ENCODE measurements around the gene NOCT.
A peak's percentile ranks its signal among the peaks of the same experiment; 100 is the strongest.
"Not testable (repeated sequence)": the region's sequence is repeated elsewhere in the genome, so short reads cannot be mapped to it uniquely, and the experiment has no call there.

The NOCT gene

DNA sequence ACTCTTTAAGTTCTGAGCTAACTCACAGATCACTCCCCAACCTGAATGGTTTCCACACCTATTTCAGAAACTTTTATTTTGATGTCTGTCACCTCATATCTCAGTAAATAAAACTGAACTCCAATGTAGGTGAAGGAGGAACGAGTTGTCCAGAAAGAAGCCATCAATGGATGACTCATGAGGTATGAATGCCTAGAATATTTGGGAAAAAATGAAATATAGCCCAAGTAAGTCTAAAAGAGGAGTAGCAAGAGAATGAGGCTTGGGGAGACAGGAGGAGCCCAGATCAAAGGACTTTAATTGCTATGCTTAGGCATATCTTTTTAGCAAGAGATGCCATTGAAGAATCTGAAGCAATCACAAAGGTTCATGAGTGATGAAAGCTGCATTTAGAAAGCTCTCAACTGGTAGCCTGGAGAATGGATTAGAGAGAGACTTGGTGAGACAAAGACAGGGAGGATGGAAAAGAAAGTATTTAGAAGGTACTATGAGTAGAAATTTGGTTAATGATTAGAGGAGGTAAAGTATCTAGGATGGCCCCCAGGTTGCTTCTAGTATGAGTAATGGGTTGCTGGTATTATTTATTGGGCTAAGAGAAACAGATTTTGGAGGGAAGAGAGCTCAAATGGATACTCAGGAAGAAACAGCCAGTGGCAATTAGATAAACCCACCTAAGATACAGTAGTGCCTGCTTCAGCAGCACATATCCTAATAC, 39.4 kb downstream of the NOCT start:
- no peak overlapping the region for H3K9ac ChIP-seq (ENCODE audit: low read depth, low read length)
- no peak overlapping the region for H3K4me2 ChIP-seq (ENCODE audit: low read length)
- H3K4me1 ChIP-seq (ENCODE audit: control insufficient read depth, insufficient read depth, low read length), result peaks cover 14% of the 10 kb centered on the region
- peaks cover 35% of the 10 kb centered on the region for H3K36me3 ChIP-seq (ENCODE audit: insufficient read depth, low read length)
- H3K4me3 ChIP-seq (ENCODE audit: low read length), result no peak overlapping the region
- H3K9me3 ChIP-seq (replicated peaks; ENCODE audit: low read length), result no peaks in the 10 kb centered on the region
- H3K27me3 ChIP-seq (ENCODE audit: control insufficient read depth, insufficient read depth, low read length), result no peaks in the 10 kb centered on the region

- peaks cover 58% of the 10 kb centered on the region for H3K36me3 ChIP-seq (ENCODE audit: insufficient read depth, low read length)
- H3K27me3 ChIP-seq (ENCODE audit: control insufficient read depth, insufficient read depth, low read length), result not testable (repeated sequence)
Measured at GRCh38 chr4:139059026-139059425, 43.4 kb downstream of the NOCT start.

DNA sequence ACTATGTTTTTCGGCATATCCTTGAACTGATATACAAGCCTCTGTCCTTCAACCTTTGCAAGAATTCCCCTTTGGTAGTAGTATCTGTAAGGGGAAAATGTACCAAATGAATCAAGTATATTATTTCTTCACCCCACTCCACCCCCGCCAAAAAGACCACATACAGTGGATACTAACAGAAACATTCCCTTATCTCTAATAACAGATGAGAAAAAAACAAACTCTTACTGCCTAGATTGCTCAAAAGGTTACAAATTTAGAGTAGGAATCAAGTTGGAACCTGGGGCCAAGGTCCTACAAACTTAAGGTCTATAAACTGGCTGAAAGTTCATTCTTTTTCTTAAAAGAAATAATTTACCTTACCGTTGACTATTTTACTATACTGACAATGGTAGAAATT, 45.0 kb downstream of the NOCT start:
- Histone ChIP-seq H3K4me3 (ENCODE audit: low read length) (no peak overlapping the region), H3K4me1 (ENCODE audit: control insufficient read depth, insufficient read depth, low read length) (no peaks in the 10 kb centered on the region), H3K36me3 (ENCODE audit: insufficient read depth, low read length) (peaks cover 61% of the 10 kb centered on the region), H3K9me3 (replicated peaks; ENCODE audit: low read length) (no peaks in the 10 kb centered on the region), H3K27me3 (ENCODE audit: control insufficient read depth, insufficient read depth, low read length) (no peaks in the 10 kb centered on the region), H3K9ac (ENCODE audit: low read depth, low read length) (no peak overlapping the region), H3K4me2 (ENCODE audit: low read length) (no peak overlapping the region)

More at GRCh38 chr4:139059026-139059425, 43.4 kb downstream of the NOCT start:
- not testable (repeated sequence) for H3K4me2 ChIP-seq (ENCODE audit: low read length); H3K4me1 ChIP-seq (ENCODE audit: control insufficient read depth, insufficient read depth, low read length); H3K4me3 ChIP-seq (ENCODE audit: low read length); H3K9ac ChIP-seq (ENCODE audit: low read depth, low read length); H3K9me3 ChIP-seq (replicated peaks; ENCODE audit: low read length)

GRCh38 chr4:139076016-139076744, 60.6 kb downstream of the NOCT start:
- peaks cover 18% of the 10 kb centered on the region for H3K36me3 ChIP-seq (ENCODE audit: insufficient read depth, low read length)
- H3K4me2 ChIP-seq (ENCODE audit: low read length), result no peak overlapping the region
- no peak overlapping the region for H3K9ac ChIP-seq (ENCODE audit: low read depth, low read length)
- no peak overlapping the region for H3K4me3 ChIP-seq (ENCODE audit: low read length)
- no peaks in the 10 kb centered on the region for H3K9me3 ChIP-seq (replicated peaks; ENCODE audit: low read length)
- no peaks in the 10 kb centered on the region for H3K27me3 ChIP-seq (ENCODE audit: control insufficient read depth, insufficient read depth, low read length)
- H3K4me1 ChIP-seq (ENCODE audit: control insufficient read depth, insufficient read depth, low read length), result peaks cover 12% of the 10 kb centered on the region

DNA sequence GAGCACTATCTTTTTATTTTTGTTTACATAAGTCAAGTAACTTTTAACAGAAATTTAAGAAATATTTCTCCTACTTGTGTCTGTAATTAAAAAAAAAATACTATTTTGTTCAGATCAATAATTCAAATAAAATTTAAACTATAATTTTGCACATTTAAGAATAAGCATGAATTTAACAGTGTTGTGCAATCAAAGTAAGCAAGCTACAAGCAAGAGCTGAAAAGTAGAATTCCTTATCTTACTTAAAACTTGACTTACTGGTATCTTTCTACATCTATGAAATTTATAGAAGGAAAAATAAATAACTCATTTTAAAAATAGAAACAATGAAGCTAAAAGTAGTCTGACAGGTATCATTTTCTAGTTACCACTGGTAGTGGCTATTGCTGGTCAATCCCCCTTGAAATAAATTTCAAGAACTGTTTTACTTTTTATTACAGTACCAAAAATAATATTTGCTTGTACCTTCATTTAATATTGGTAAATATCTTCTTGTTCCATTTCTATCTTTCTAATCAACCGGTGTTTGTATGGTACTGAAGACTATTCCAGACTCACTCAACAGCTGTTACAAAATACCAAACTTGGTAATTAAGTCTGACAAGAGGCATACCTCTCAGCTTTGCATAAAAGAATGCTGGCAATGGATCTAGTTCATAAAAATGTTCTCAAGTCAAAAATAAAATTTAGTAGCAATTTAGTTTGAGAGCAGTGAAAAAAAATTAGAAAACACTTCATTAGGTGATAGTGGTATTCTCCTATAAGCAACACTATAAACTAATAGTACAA, 62.2 kb downstream of the NOCT start:
- H3K4me2 ChIP-seq (ENCODE audit: low read length), result no peak overlapping the region
- H3K36me3 ChIP-seq (ENCODE audit: insufficient read depth, low read length), result peaks cover 7% of the 10 kb centered on the region
- no peak overlapping the region for H3K9ac ChIP-seq (ENCODE audit: low read depth, low read length)
- peaks cover 23% of the 10 kb centered on the region for H3K4me1 ChIP-seq (ENCODE audit: control insufficient read depth, insufficient read depth, low read length)
- H3K9me3 ChIP-seq (replicated peaks; ENCODE audit: low read length), result no peaks in the 10 kb centered on the region
- no peak overlapping the region for H3K4me3 ChIP-seq (ENCODE audit: low read length)
- H3K27me3 ChIP-seq (ENCODE audit: control insufficient read depth, insufficient read depth, low read length), result no peaks in the 10 kb centered on the region

DNA sequence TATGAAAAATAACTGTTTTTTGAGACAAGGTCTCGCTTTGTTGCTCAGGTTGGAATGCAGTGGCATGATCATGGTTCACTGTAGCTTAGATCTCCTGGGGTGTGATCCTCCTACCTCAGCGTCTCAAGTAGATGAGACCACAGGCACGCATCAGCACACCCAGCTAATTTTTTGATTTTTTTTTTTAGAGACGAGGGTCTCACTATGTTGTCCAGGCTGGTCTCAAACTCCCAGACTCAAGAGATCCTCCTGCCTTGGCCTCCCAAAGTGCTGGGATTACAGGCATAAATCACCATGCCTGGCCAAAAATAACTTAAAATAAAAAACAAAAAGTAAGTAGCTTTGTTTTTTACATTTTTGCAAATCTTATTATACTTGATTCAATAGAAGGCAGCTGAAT, 63.3 kb downstream of the NOCT start:
- Histone ChIP-seq H3K36me3 (ENCODE audit: insufficient read depth, low read length) (peaks cover 3% of the 10 kb centered on the region), H3K4me2 (ENCODE audit: low read length) (no peak overlapping the region), H3K9me3 (replicated peaks; ENCODE audit: low read length) (no peaks in the 10 kb centered on the region), H3K4me1 (ENCODE audit: control insufficient read depth, insufficient read depth, low read length) (peaks cover 23% of the 10 kb centered on the region), H3K27me3 (ENCODE audit: control insufficient read depth, insufficient read depth, low read length) (no peaks in the 10 kb centered on the region), H3K4me3 (ENCODE audit: low read length) (no peak overlapping the region), H3K9ac (ENCODE audit: low read depth, low read length) (no peak overlapping the region)

- peak overlapping the region; percentile 97 for H3K9ac ChIP-seq (ENCODE audit: low read depth, low read length)
Measured at GRCh38 chr4:139082750-139083606, 67.4 kb downstream of the NOCT start.

GRCh38 chr4:139083607-139083955, 68.0 kb downstream of the NOCT start:
- H3K9ac ChIP-seq (ENCODE audit: low read depth, low read length), result peak overlapping the region; percentile 97
- H3K4me1 ChIP-seq (ENCODE audit: control insufficient read depth, insufficient read depth, low read length), result peaks cover 20% of the 10 kb centered on the region
- no peaks in the 10 kb centered on the region for H3K9me3 ChIP-seq (replicated peaks; ENCODE audit: low read length)
- no peaks in the 10 kb centered on the region for H3K27me3 ChIP-seq (ENCODE audit: control insufficient read depth, insufficient read depth, low read length)
- peak overlapping the region; percentile 90 for H3K4me3 ChIP-seq (ENCODE audit: low read length)
- H3K36me3 ChIP-seq (ENCODE audit: insufficient read depth, low read length), result no peaks in the 10 kb centered on the region
- peak overlapping the region; percentile 81 for H3K4me2 ChIP-seq (ENCODE audit: low read length)

More at GRCh38 chr4:139082750-139083606, 67.4 kb downstream of the NOCT start:
- no peaks in the 10 kb centered on the region for H3K27me3 ChIP-seq (ENCODE audit: control insufficient read depth, insufficient read depth, low read length)
- no peaks in the 10 kb centered on the region for H3K36me3 ChIP-seq (ENCODE audit: insufficient read depth, low read length)
- H3K9me3 ChIP-seq (replicated peaks; ENCODE audit: low read length), result no peaks in the 10 kb centered on the region
- peaks cover 20% of the 10 kb centered on the region for H3K4me1 ChIP-seq (ENCODE audit: control insufficient read depth, insufficient read depth, low read length)
- peak overlapping the region; percentile 81 for H3K4me2 ChIP-seq (ENCODE audit: low read length)
- H3K4me3 ChIP-seq (ENCODE audit: low read length), result peak overlapping the region; percentile 90

DNA sequence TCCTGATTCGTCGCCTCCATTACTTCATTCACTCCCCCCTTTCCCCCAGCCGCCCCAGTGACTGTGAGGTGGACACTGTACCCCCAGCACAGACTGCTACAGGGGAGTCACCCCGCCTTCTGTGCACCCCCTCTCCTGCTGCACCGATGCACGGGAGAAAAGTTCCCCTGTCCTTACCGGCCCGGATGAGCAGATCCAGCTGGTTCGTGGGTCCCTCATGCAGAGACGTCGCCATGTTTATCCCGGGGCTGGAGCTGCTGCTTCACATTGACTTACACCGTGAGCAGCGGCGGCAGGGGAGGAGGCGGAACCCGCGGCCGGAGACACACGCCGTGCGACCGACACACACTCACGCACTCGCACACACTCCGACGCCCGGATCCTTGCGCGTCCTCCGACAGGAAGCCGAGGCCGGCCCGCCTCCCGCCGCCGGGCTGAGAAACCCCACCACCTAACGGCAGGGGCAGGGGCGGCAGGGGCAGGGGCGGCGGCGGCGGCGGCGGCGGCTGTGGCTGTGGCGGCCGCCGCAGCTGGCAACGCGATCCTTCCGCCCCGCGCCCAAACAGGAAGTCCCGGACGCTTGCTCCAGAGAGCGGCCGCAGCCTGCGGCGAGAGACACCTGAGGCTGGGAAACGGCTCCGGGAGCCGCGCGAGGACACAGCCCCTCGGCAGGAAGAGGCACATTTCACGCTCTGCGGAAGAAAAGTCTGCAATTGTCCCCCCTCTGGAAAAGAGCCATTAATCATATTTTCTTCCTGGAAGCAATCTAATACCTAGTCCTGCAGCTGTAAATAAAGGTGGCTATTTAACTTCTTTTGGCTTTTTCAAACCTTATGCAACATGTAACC, 68.6 kb downstream of the NOCT start:
- Histone ChIP-seq H3K4me1 (ENCODE audit: control insufficient read depth, insufficient read depth, low read length) (peaks cover 20% of the 10 kb centered on the region), H3K9ac (ENCODE audit: low read depth, low read length) (peak overlapping the region; percentile 97), H3K36me3 (ENCODE audit: insufficient read depth, low read length) (no peaks in the 10 kb centered on the region), H3K4me2 (ENCODE audit: low read length) (peak overlapping the region; percentile 81), H3K27me3 (ENCODE audit: control insufficient read depth, insufficient read depth, low read length) (no peaks in the 10 kb centered on the region), H3K4me3 (ENCODE audit: low read length) (peak overlapping the region; percentile 90), H3K9me3 (replicated peaks; ENCODE audit: low read length) (no peaks in the 10 kb centered on the region)

DNA sequence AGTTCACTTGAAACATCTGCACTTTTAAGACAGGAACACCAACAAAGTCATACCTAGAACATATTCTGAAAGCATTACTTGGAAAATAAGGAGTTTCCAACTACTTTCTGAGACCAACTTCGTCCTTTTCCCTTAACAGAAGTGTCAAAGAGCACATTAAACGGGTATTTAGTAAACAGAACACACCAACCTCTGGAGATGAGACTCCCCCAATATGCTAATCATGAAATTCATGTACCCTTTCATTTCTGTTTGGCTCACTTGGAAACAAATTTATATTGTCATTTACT, 69.2 kb downstream of the NOCT start:
- Histone ChIP-seq H3K9me3 (replicated peaks; ENCODE audit: low read length) (no peaks in the 10 kb centered on the region), H3K9ac (ENCODE audit: low read depth, low read length) (peak overlapping the region; percentile 97), H3K4me3 (ENCODE audit: low read length) (peak overlapping the region; percentile 90), H3K4me2 (ENCODE audit: low read length) (peak overlapping the region; percentile 81), H3K4me1 (ENCODE audit: control insufficient read depth, insufficient read depth, low read length) (peaks cover 20% of the 10 kb centered on the region), H3K27me3 (ENCODE audit: control insufficient read depth, insufficient read depth, low read length) (no peaks in the 10 kb centered on the region), H3K36me3 (ENCODE audit: insufficient read depth, low read length) (no peaks in the 10 kb centered on the region)

Data from skeletal muscle satellite cell (primary cell).